GM23338 (cell line): ENCODE results near the gene PTH1R. TPM values are rescaled to one million over a fixed set of nuclear protein-coding genes. Genes with fewer than 3 reads are reported as not detected.

Source experiments
- ATAC-seq: fragments of 200-7000 bp; cut with Tn5 transposase; 3 replicates; pipeline ENCODE4 v1.9.1; 2020
- DNase-seq: peaks from one replicate; pipeline ENCODE4 v3.0.0-alpha.2; 2015; ENCODE audit warnings: low spot score
- H2AFZ ChIP-seq: fragments of 200-600 bp; sonication (generic); 2 replicates; pipeline ENCODE4 v1.8.0; 2016; ENCODE audit warnings: antibody characterized with exemption, mild to moderate bottlenecking, moderate library complexity
- H3F3A ChIP-seq: fragments of 200-600 bp; sonication (generic); replicated peaks from 2 replicates; pipeline ENCODE4 v1.8.0; 2017; ENCODE audit warnings: antibody characterized with exemption, mixed run types, low read depth
- H3K27ac ChIP-seq: fragments of 200-600 bp; sonication (generic); 2 replicates; pipeline ENCODE4 v1.6.1; 2016; ENCODE audit warnings: low read depth
- H3K27me3 ChIP-seq: fragments of 200-600 bp; sonication (generic); 2 replicates; pipeline ENCODE4 v1.8.0; 2016; ENCODE audit warnings: mild to moderate bottlenecking, mixed run types, moderate library complexity; ENCODE audit not compliant: insufficient read depth
- H3K36me3 ChIP-seq: fragments of 200-600 bp; sonication (generic); 2 replicates; pipeline ENCODE4 v1.8.0; 2016; ENCODE audit warnings: mild to moderate bottlenecking; ENCODE audit not compliant: insufficient read depth
- H3K4me1 ChIP-seq: fragments of 200-600 bp; sonication (generic); 2 replicates; pipeline ENCODE4 v1.8.0; 2016; ENCODE audit warnings: mild to moderate bottlenecking, moderate library complexity; ENCODE audit not compliant: insufficient read depth
- H3K4me2 ChIP-seq: fragments of 200-600 bp; sonication (generic); 2 replicates; pipeline ENCODE4 v1.7.1; 2017; ENCODE audit warnings: mixed run types
- H3K4me3 ChIP-seq: fragments of 200-600 bp; sonication (generic); 2 replicates; pipeline ENCODE4 v1.6.1; 2016; ENCODE audit warnings: mixed run types
- H3K79me2 ChIP-seq: fragments of 200-600 bp; sonication (generic); replicated peaks from 2 replicates; pipeline ENCODE4 v1.8.0; 2017; ENCODE audit warnings: mild to moderate bottlenecking; ENCODE audit not compliant: insufficient read depth
- H3K9me2 ChIP-seq: fragments of 200-600 bp; sonication (generic); 2 replicates; pipeline ENCODE4 v1.8.0; 2017; ENCODE audit not compliant: insufficient read depth
- H4K20me1 ChIP-seq: fragments of 200-600 bp; sonication (generic); replicated peaks from 2 replicates; pipeline ENCODE4 v1.8.0; 2017; ENCODE audit warnings: mild to moderate bottlenecking; ENCODE audit not compliant: insufficient read depth
- H3K27ac Mint-ChIP-seq: 2 replicates; pipeline ENCODE4 v1.8.0; 2020; ENCODE audit warnings: inconsistent platforms, mild to moderate bottlenecking, moderate library complexity, mixed read lengths
- H3K27me3 Mint-ChIP-seq: 3 replicates; pipeline ENCODE4 v1.8.0; 2022; ENCODE audit warnings: low read depth, mild to moderate bottlenecking, moderate library complexity, mixed read lengths, inconsistent platforms; ENCODE audit not compliant: insufficient read depth, poor library complexity
- H3K36me3 Mint-ChIP-seq: 3 replicates; pipeline ENCODE4 v1.8.0; 2021; ENCODE audit warnings: low read depth, mild to moderate bottlenecking, inconsistent platforms, moderate library complexity, mixed read lengths
- H3K4me1 Mint-ChIP-seq: 3 replicates; pipeline ENCODE4 v1.8.0; 2020; ENCODE audit warnings: mild to moderate bottlenecking, inconsistent platforms, mixed read lengths
- H3K4me3 Mint-ChIP-seq: 3 replicates; pipeline ENCODE4 v1.8.0; 2021; ENCODE audit warnings: moderate library complexity, mild to moderate bottlenecking, inconsistent platforms, mixed read lengths
- H3K9me3 Mint-ChIP-seq: 3 replicates; pipeline ENCODE4 v1.8.0; 2020; ENCODE audit warnings: moderate library complexity, mild to moderate bottlenecking, inconsistent platforms, mixed read lengths
- CREB1 ChIP-seq: fragments of 250-450 bp; sonication (Bioruptor Pico); IDR thresholded peaks from 2 replicates; pipeline ENCODE4 v1.5.0; 2020; ENCODE audit warnings: low read depth, mild to moderate bottlenecking, moderate library complexity
- ETS1 ChIP-seq: IDR thresholded peaks from 2 replicates; pipeline ENCODE4 v1.6.1; 2016; ENCODE audit warnings: antibody characterized with exemption
- EZH2 ChIP-seq: fragments of 200-600 bp; sonication (generic); IDR thresholded peaks from one replicate; pipeline ENCODE4 v1.8.0; 2017; ENCODE audit warnings: antibody characterized with exemption, mild to moderate bottlenecking, low read depth; ENCODE audit not compliant: unreplicated experiment
- EZH2phosphoT487 ChIP-seq: fragments of 200-600 bp; sonication (generic); IDR thresholded peaks from one replicate; pipeline ENCODE4 v1.8.1; 2018; ENCODE audit warnings: antibody characterized with exemption; ENCODE audit not compliant: unreplicated experiment
- JUNB ChIP-seq: IDR thresholded peaks from one replicate; pipeline ENCODE4 v1.6.1; 2016; ENCODE audit warnings: antibody characterized with exemption; ENCODE audit not compliant: unreplicated experiment
- NANOG ChIP-seq: IDR thresholded peaks from 2 replicates; pipeline ENCODE4 v1.6.1; 2016; ENCODE audit warnings: antibody characterized with exemption, borderline replicate concordance
- POLR2AphosphoS5 ChIP-seq: IDR thresholded peaks from 2 replicates; pipeline ENCODE4 v1.6.1; 2016; ENCODE audit warnings: antibody characterized with exemption, low read depth
- REST ChIP-seq: IDR thresholded peaks from one replicate; pipeline ENCODE4 v1.6.1; 2018; ENCODE audit warnings: antibody characterized with exemption; ENCODE audit not compliant: unreplicated experiment
- STAT1 ChIP-seq: IDR thresholded peaks from one replicate; pipeline ENCODE4 v1.6.1; 2016; ENCODE audit warnings: antibody characterized with exemption; ENCODE audit not compliant: unreplicated experiment
- ZNF114 ChIP-seq: fragments of 250-450 bp; sonication (Bioruptor Pico); IDR thresholded peaks from 2 replicates; pipeline ENCODE4 v1.5.0; 2020; ENCODE audit warnings: mild to moderate bottlenecking, moderate library complexity
- ZNF331 ChIP-seq: fragments of 250-450 bp; sonication (Bioruptor Pico); IDR thresholded peaks from 2 replicates; pipeline ENCODE4 v1.5.0; 2020; ENCODE audit warnings: low read depth, mild to moderate bottlenecking, moderate library complexity
- ZNF462 ChIP-seq: fragments of 250-450 bp; sonication (Bioruptor Pico); IDR thresholded peaks from 2 replicates; pipeline ENCODE4 v1.5.0; 2020; ENCODE audit warnings: mild to moderate bottlenecking, moderate library complexity
- polyA plus RNA-seq: library from polyadenylated mRNA; unstranded; fragments of >200 nt; fragmentation: Nextera tagmentation; extraction: Ambion mirVana; gene quantifications from 2 replicates; pipeline ENCODE4 v1.2.1, GENCODE V29; 2016
- total RNA-seq: library from RNA; depleted of rRNA; stranded (reverse); fragments of >200 nt; shearing (Covaris generic); gene quantifications from 2 replicates; pipeline ENCODE4 v1.2.3, GENCODE V29; 2014

PTH1R gene
- total and polyA plus RNA-seq, 2 experiments from 2014 or later = 1.3 to 1.9 TPM

- TF ChIP-seq ZNF462 (CRISPR knock-in tag) (no peak), EZH2 (no peak), REST (no peak)
Observed at GRCh38 chr3:46884929-46885328, 7.4 kb downstream of the PTH1R start (continued).

GRCh38 chr3:46885612-46886011 lies 8.1 kb downstream of the PTH1R start:
- no peak overlapping the region for H3K27ac Mint-ChIP-seq
- H3K27me3 Mint-ChIP-seq = peaks cover 77% of the 10 kb centered on the region
- no peaks in the 10 kb centered on the region; the same call in 2 of the 3 replicates for H3K36me3 Mint-ChIP-seq
- Histone ChIP-seq H3F3A (no peaks in the 10 kb centered on the region), H3K4me1 (peaks cover 39% of the 10 kb centered on the region), H3K36me3 (no peaks in the 10 kb centered on the region), H3K27me3 (peaks cover 82% of the 10 kb centered on the region), H2AFZ (no peak overlapping the region), H3K79me2 (no peaks in the 10 kb centered on the region), H4K20me1 (no peaks in the 10 kb centered on the region), H3K27ac (no peak overlapping the region), H3K9me2 (no peaks in the 10 kb centered on the region), H3K4me2 (no peak overlapping the region), H3K4me3 (no peak overlapping the region)
- DNase-seq = no peak
- no peaks in the 10 kb centered on the region for H3K9me3 Mint-ChIP-seq
- H3K4me3 Mint-ChIP-seq = no peak overlapping the region
- H3K4me1 Mint-ChIP-seq = peaks cover 19% of the 10 kb centered on the region
- ATAC-seq = no peak
- TF ChIP-seq ETS1 (no peak), CREB1 (no peak), ZNF114 (CRISPR knock-in tag) (no peak), EZH2 (no peak), NANOG (no peak), EZH2phosphoT487 (no peak), REST (no peak), JUNB (no peak), STAT1 (no peak), ZNF331 (no peak), POLR2AphosphoS5 (no peak)
